Measurements from ENCODE around the gene ZNF423.

DNA sequence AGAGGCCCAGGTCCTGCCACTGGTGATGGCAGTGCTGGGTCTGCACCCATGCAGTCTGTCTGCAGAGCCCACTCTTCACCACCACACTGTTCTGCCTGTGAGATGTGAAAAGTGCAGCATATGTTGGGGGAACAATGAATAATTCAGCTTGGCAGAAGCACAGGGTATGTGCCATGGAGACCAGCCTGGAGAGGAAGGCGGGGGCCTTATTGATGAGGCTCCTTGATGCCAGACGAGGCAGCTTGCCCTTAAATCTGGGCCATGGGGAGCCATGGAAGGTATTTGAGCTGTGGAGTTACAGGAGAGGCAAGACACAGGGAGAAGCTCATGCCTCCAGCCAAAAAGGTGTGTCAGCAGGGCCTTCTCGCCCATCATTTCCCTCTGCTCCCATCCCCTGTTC lies 357.6 kb downstream of the ZNF423 start:
- TF ChIP-seq ZNF274 (IDR thresholded peaks at IDR 0.05; ENCODE audit: low read depth, low read length) (no peak), YY1 (IDR thresholded peaks at IDR 0.05; ENCODE audit: insufficient read depth, insufficient read length) (no peak), SUZ12 (IDR thresholded peaks at IDR 0.05; ENCODE audit: extremely low read depth, insufficient read depth, insufficient read length) (no peak)
